ENCODE data around the gene NPDC1.

NPDC1 gene

DNA sequence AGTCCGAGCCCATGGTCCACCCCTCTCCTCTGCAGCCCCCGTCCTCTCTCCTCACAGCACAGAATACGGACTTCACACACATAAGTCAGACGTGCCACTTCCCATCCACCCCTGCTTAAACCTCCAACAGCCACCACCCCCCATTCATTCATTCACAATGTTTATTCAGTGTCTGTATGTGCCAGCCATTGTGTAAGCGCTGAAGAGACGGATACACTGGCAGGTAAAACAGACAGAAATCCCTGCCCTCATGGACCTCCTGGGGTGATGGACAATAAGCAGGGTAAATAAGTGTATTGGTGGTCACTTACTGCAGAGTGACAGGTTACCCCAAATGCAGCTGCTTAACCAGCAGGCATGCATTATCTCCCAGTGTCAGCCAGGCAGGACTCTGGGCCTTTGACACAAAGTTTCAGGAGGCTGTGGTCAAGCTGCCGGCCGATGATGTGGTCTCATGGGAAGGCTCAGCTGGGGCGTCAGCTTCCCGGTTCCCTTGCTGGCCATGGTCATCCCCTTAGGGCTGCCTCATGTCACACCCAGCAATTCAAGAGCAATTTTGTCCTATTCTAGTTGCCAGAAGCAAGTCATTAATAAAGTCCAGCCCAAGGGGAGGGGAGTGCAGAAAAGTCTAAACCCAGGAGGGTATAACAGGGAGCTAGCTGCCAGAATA is 55.6 kb downstream of the NPDC1 start:
- DNase-seq, result no peak
